G401.6 (cell line): ENCODE measurements around the gene GALNTL6.

Experiments used
- FAIRE-seq: peaks from 2 replicates; lab custom pipeline; 2012; peaks lifted over from hg19 to GRCh38; lab: Jason Lieb, UNC

The GALNTL6 gene

DNA sequence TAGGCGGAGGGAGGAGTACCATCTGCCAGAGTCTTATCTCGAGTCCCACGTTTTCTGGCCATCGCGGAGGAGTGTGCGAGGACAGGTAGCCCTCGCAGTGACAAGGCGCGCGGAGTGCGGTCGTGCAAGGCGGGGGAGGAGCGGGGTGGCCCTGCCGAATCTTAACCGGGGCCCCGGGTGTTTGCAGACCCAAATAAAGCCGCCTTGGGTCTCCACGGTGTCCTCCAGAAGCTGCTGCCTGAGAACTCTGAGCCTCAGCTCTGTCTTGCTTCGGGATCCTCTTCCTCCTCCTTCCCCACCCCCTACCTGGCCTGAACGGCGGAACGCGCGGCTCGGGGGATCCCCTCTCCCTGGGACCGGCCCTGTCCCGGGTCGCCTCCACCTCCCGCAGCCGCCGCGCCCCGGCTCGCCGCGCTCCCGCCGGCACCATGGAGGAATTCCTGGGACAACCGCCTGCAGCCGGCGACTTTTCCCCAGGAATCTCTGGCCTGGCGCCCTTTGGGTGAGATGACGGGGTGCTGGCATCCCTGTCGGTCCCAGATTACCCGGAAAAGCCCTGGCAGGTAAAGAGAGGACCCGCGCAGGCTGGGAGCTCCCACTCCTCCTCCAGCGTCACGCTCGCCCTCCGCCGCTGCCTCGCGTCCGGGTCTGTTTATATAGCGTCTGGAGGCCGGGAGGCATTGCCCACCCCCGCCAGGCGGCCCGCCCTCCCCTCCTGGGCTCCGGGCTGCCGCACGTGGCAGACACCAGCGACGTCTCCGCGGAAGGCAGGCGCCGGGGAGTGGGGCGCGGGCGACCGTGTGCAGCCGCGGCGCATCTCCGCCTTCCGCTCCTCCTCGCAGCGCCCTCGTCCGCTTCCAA lies at the start of gene GALNTL6:
Gene GALNTL6 (plus strand): TSS at position 740 of the 861 bp plus-strand sequence.
- no peak for FAIRE-seq

DNA sequence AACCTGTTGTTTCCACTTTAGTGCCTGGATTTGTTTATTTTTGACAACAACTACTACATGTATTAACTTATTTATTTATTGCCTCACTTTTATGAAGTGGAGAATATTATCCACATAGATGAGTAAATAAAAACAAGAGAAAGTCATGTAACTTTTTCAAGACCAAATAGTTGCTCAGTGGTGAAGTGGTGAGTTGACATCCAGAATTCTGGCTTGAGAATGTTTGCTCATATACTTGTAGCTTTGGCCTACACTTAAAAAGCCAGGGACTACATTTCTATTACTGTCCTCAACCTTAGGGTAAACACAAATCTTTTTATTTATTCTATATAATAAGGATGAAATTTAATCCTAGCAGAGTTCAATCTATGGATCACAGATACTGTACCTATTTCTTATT lies 47.7 kb upstream of the GALNTL6 start:
- FAIRE-seq: no peak

DNA sequence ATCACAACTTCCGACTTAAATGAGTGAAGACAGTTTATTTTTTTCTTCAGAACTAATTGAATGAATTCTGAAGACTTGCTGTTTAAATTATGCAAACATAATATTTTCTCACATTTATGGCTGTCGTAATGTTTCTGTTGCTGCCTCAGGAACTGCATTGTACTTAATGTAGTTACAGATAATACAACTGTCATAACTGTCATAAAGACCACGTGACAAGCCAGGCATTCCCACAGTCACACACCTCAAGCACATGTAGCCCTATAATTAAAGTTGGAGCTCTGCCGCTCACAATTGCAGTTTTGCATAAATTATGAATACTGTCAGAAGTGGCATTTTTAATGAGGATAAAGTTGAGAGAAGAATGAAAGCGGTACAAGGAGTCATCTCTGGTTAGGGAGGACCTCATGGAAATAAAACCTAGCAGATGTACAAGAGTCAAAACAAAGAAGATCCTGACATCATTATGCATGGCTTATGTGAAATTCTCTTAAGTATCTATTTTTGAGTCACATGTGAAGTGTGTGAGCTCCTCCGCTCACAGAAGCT lies 38.5 kb upstream of the GALNTL6 start:
- no peak for FAIRE-seq

DNA sequence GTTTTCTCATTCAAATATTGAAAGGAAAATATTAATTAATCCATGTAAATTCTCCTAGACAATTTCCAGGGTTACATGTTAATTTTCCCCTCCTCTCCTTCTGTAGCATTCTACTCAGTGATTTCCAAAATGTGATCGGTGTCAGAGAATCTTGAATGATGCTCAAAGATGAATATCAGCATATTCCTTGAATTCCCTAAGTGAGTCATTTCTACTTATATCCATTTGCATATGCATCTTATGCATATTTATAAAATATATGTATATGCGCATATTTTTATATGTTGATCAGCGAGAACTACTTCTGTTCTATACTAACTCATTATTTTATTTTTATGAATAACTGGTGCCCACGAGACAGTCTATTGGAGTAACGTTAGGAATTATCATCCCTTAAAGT lies 33.9 kb upstream of the GALNTL6 start:
- no peak for FAIRE-seq

DNA sequence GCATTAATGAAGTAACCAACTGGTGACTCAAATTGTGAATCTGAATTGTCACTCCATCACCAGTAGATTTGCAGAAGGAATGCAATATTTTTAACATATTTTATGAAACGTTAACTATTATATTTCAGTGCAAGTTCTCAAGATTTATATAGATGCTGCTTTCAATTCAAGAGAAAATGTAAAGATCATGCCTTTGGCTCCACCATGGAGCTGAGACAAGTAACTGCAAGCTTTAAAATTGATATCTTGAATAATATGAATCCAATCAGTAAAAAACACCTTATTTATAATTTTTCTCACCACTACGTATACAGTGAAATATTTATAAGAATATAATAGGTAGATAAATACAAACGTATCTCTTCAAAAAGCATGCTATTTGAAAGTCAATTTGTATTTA lies 27.8 kb upstream of the GALNTL6 start:
- FAIRE-seq: no peak

- FAIRE-seq: no peak
Observed at GRCh38 chr4:171793723-171794122, 19.5 kb upstream of the GALNTL6 start.

DNA sequence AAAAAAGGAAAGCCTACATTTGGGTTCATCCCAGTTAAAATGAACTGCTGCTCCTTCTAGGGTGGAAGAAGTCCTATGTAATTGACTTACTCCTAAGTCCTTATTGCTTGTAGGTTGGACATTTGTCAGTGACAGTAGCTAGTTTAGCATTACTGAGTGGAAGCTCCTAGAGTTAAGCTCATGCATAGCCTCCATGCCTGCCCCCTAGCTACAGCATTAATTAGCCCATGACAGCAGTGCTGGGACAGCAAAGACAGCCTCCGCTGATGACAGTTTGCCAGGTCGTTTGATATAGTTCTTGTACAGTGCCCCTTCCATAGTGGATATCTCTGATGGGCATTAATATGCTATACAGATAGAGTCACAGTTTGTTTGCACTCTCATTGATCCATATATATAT lies 18.7 kb upstream of the GALNTL6 start:
- no peak for FAIRE-seq

DNA sequence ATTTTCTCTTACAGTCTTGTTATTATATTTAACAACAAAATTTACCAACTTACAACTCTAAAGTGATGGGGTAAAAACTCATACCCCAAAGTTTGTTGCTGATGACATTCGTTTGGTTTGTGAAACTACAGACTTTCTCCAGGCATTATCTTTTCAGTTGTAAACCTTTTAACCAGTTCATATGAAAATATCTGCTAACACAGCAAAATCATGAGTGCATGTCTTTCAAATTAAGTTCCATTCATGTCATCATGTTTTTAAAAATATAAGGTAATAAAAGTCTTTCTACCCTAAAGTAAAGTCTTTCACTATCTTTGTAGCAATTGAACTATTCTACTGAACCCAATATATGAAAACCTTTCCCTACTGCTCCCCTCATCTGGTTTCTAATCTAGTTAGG lies 3.4 kb upstream of the GALNTL6 start:
- FAIRE-seq: no peak

DNA sequence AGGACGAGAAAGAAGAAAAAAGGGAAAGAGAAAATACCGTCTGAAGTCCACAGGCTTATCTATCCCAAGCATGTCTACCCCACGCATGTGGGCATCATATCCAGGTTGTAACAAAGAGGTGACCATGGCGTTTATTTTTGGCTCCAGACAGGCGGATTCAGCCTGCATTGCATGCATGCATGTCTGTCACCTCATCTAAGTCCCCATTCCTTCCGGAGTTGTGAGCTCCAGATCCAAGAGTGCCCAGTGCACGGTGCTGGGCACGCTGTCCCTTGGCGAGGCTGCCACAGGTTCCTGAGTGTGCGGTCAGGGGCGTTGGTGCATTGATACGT lies 905 bp upstream of the GALNTL6 start:
- FAIRE-seq: no peak

DNA sequence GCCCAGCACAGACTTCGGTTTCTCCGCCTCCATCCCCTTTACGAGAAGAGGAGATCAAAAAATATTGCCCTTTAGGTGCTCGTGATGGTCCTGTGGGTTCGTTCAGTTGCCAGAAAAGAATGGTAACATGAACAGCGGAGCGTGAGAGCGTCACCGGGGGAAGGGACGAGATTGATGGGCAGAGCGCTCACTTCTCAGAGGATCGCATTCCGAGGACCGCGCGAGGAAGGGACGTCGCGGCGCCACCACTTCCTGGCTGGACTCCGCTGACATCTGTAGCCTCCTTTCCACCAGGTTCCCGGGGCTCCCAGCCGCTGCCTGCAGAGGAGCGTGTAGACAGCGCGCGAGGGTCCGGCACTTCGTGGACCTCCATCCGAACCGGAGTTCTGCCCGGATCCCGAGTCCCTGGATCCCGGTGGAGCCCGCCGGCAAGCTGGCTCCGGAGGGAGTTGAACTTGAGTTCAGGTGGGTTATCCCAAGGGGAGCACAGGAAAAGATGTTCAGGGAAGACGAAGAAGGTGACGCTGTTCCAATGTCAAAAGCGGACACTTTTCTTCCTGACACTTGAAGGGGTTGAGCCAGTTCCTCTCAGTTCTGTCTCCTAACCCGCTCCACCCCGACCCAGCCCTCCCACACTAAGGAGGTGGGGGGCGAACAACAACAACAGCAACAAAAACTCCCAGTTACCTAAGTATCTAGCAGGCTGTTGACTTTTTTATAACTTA lies 484 bp downstream of the GALNTL6 start:
- no peak for FAIRE-seq

- FAIRE-seq: no peak
Observed at GRCh38 chr4:171814545-171814944, 1.3 kb downstream of the GALNTL6 start.

DNA sequence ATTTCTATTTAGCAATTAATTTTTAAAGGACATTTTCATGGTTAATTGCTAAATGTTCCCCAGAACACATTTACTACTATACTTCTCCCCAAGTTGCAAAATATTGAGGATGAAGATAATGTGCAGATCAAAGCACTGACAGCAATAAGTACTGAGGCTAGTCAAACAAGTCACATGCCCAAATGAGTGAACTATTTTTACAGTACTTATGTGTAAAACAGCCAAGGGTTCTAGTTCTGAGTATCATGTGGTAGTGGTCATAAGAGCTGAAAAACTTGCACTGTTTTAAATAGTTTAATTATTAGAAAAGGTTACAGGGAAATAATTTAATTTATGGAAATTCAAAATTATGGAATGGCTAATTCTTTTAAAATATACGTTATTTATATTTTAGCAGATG lies 3.8 kb downstream of the GALNTL6 start:
- no peak for FAIRE-seq

DNA sequence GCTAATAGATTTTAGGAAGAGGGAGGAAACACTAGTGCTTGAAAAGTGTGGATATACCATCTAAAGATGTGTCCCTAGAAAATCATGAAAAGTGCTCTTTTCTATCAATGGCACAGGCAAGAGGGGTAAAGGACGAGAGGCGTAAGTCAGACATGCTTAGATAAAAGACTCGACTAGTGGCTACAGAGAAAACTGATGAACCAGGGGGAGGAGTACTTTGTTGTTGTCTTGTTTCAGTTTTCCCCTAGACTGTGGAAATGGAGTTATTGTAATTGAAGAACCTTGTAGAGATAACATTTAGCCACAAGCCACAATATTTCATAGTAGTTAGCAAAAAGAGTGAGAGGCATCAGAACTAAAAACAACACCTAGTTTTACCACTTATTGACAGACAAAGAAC lies 21.4 kb downstream of the GALNTL6 start:
- FAIRE-seq: no peak

DNA sequence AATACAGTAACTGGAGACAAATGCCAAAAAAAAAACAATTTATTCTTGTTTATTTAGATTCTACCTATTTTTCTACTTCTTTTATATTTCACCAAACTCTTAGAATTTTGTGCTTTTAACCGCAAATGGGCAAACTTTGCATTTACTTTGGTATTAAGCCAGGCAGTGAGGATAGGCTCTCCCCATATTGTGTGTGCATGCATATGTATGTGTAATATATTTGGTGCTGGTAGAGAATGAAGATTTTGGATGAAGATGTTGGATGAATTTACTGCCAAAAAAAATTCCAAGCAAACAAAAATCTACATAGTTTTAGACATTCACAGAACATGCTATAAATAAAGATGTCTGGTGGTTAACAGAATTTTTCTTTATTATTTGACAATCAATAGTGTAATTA lies 30.3 kb downstream of the GALNTL6 start:
- no peak for FAIRE-seq

DNA sequence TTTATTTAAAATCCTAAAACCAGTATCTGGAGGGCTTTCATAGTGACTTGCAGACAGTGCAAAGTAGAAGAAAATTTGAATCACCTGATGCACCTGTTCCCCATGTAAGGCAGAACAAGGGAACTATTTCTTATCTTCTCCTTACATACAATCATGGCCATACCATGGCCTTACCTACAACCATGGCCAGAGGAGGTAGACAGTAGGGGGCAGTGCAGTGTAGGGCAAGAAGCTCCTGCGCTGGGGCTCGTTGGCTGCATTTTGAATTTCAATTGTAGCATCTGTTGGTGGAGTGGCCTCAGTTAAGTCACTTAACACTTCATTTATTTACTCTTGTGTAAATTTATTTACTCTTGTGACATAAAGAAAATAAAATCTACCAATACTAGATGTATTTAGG lies 33.0 kb downstream of the GALNTL6 start:
- FAIRE-seq: peak; percentile 3

- no peak for FAIRE-seq
Observed at GRCh38 chr4:171846893-171847292, 33.7 kb downstream of the GALNTL6 start.

- FAIRE-seq: no peak
Observed at GRCh38 chr4:171847751-171848150, 34.5 kb downstream of the GALNTL6 start.

DNA sequence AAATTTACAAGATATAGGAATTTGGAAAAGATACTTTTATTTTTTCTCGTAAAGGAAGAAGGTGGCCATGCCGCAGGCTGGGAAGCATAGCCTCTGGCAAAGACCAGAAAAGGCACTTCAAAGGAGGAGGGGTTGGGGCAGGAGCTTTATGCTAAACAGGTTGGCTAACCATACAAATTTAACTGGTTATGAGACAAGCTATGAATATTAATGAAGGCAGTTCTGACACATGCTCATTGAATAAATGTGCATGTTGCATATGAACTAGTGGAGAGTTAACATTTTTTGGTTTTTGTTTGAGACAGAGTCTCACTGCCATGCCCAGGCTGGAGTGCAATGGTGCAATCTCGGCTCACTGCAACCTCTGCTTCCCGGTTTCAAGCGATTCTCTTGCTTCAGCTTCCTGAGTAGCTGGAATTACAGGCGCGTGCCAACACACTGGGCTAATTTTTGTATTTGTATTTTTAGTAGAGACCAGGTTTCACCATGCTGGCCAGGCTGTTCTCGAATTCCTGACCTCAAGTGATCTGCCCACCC lies 36.5 kb downstream of the GALNTL6 start:
- FAIRE-seq: no peak

GRCh38 chr4:171851295-171851694 lies 38.1 kb downstream of the GALNTL6 start:
- FAIRE-seq: no peak

DNA sequence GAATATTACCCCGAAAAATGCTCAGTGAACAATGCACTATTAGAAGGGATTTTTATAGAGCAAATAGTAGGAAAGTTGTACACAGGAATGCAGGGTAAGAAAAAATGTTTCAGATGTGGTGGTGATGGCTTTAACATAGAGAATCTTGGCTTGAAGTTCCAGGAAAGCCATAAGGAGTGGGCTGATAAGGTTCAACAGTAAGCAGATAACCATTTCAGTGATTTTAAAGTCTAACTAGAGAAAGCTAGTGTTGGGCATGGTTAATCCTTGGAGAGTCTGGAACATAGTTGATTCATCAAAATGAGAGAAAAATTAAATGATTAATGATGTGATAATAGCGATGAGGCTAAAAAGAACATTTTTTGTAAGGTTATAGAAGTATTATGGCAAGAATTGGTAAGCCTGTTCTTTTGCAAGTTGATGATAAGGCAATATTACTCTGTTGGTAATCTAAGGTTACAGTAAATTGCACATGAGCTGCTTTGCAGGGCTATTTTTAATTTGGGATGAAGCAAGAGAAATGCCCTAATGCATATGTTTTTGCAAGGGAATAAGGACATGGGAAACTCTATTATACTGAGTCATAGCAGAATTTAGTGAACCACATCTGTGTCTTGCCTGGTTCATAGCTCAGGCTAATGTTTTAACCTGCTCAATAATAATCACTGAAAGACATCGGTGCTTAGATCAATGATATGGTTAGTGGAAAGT lies 44.3 kb downstream of the GALNTL6 start:
- FAIRE-seq: no peak

DNA sequence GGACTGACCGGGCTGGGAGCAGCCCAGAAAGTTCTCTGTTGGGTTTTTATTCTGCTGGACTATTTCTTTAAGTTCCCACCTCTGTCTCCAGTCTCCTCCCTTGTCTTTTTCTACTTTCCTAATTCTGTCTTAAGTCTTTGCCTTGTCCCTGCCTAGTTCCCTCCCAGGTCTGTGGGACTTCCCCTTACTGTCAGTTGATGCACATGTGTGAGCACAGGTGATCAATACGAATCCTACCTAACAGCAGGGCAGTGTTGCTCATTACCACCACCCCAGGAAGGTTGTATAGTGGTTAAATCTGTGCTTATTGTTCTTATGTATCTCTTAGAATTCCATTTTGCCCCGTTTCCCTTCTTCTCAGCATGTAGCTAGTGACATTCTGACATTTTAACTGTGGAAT lies 62.1 kb downstream of the GALNTL6 start:
- FAIRE-seq: no peak

- FAIRE-seq: no peak
Observed at GRCh38 chr4:171876636-171877035, 63.4 kb downstream of the GALNTL6 start.

- FAIRE-seq: no peak
Observed at GRCh38 chr4:171880136-171880535, 66.9 kb downstream of the GALNTL6 start.
